ENCODE results near the gene VPS45. TPM values are rescaled to one million over a fixed set of nuclear protein-coding genes. Genes with fewer than 3 reads are reported as not detected.

VPS45 gene
- total and polyA plus RNA-seq, 2 of the 13 experiments (the other 11 are each of a cell fraction or from before 2014, with no cell fraction given), result 15.2 to 25.2 TPM

DNA sequence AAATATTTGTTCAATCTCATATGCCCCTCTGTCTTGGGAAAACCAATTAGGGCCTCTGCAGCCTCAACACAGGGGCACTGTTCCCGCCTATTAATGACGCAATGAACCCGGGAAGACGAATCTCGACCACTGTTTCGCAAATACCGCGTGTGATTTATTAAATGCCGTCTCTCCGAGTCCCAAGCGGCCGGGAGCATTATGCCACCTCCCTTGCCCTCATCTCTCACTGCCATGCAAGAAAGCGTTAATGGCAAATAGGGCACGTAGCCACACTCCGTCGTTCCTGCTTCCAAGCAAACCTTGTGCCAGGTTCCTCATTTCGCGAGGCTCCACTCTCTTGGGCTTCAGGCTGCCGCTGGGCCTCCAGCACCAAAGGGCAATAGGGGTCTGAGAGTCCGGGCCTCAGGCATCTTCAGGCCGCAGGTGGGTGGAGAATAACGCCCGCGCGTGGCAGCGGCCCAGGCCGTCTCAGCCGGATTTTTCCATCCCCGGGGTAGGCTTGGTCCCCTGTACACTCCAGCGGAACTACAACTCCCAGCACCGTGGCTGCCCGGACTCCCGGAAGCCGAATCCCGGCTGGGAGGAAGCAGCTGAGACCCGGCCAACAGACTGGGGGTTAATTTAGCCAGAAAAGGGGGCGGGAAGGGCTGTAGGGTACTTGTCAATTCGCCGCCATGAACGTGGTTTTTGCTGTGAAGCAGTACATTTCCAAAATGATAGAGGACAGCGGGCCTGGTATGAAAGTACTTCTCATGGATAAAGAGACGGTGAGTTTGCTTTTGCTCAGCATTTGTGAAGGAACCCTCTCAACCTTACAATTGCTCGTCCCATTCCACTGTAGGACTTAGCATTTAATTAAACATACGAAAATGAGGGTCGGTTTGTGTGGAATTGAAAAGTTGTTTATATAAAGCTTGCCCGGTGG lies at the start of gene VPS45 (continued):
- TF ChIP-seq, protein P1, sequence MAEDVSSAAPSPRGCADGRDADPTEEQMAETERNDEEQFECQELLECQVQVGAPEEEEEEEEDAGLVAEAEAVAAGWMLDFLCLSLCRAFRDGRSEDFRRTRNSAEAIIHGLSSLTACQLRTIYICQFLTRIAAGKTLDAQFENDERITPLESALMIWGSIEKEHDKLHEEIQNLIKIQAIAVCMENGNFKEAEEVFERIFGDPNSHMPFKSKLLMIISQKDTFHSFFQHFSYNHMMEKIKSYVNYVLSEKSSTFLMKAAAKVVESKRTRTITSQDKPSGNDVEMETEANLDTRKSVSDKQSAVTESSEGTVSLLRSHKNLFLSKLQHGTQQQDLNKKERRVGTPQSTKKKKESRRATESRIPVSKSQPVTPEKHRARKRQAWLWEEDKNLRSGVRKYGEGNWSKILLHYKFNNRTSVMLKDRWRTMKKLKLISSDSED (CRISPR knock-in tag; IDR thresholded peaks at IDR 0.05), result no peak
- TF ChIP-seq RCOR2 (CRISPR knock-in tag; IDR thresholded peaks at IDR 0.05) (no peak), NFRKB (IDR thresholded peaks at IDR 0.05) (no peak), ZBTB7A (CRISPR knock-in tag; IDR thresholded peaks at IDR 0.05) (peak; percentile 69)
- TF ChIP-seq, protein P2, sequence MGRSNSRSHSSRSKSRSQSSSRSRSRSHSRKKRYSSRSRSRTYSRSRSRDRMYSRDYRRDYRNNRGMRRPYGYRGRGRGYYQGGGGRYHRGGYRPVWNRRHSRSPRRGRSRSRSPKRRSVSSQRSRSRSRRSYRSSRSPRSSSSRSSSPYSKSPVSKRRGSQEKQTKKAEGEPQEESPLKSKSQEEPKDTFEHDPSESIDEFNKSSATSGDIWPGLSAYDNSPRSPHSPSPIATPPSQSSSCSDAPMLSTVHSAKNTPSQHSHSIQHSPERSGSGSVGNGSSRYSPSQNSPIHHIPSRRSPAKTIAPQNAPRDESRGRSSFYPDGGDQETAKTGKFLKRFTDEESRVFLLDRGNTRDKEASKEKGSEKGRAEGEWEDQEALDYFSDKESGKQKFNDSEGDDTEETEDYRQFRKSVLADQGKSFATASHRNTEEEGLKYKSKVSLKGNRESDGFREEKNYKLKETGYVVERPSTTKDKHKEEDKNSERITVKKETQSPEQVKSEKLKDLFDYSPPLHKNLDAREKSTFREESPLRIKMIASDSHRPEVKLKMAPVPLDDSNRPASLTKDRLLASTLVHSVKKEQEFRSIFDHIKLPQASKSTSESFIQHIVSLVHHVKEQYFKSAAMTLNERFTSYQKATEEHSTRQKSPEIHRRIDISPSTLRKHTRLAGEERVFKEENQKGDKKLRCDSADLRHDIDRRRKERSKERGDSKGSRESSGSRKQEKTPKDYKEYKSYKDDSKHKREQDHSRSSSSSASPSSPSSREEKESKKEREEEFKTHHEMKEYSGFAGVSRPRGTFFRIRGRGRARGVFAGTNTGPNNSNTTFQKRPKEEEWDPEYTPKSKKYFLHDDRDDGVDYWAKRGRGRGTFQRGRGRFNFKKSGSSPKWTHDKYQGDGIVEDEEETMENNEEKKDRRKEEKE (IDR thresholded peaks at IDR 0.05), result no peak
- TF ChIP-seq, protein P3, sequence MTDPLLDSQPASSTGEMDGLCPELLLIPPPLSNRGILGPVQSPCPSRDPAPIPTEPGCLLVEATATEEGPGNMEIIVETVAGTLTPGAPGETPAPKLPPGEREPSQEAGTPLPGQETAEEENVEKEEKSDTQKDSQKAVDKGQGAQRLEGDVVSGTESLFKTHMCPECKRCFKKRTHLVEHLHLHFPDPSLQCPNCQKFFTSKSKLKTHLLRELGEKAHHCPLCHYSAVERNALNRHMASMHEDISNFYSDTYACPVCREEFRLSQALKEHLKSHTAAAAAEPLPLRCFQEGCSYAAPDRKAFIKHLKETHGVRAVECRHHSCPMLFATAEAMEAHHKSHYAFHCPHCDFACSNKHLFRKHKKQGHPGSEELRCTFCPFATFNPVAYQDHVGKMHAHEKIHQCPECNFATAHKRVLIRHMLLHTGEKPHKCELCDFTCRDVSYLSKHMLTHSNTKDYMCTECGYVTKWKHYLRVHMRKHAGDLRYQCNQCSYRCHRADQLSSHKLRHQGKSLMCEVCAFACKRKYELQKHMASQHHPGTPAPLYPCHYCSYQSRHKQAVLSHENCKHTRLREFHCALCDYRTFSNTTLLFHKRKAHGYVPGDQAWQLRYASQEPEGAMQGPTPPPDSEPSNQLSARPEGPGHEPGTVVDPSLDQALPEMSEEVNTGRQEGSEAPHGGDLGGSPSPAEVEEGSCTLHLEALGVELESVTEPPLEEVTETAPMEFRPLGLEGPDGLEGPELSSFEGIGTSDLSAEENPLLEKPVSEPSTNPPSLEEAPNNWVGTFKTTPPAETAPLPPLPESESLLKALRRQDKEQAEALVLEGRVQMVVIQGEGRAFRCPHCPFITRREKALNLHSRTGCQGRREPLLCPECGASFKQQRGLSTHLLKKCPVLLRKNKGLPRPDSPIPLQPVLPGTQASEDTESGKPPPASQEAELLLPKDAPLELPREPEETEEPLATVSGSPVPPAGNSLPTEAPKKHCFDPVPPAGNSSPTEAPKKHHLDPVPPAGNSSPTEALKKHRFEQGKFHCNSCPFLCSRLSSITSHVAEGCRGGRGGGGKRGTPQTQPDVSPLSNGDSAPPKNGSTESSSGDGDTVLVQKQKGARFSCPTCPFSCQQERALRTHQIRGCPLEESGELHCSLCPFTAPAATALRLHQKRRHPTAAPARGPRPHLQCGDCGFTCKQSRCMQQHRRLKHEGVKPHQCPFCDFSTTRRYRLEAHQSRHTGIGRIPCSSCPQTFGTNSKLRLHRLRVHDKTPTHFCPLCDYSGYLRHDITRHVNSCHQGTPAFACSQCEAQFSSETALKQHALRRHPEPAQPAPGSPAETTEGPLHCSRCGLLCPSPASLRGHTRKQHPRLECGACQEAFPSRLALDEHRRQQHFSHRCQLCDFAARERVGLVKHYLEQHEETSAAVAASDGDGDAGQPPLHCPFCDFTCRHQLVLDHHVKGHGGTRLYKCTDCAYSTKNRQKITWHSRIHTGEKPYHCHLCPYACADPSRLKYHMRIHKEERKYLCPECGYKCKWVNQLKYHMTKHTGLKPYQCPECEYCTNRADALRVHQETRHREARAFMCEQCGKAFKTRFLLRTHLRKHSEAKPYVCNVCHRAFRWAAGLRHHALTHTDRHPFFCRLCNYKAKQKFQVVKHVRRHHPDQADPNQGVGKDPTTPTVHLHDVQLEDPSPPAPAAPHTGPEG (CRISPR knock-in tag; IDR thresholded peaks at IDR 0.05), result 0 out of 2 replicates have a peak, but pooled peaks have one; percentile 57
- TF ChIP-seq, protein P4, sequence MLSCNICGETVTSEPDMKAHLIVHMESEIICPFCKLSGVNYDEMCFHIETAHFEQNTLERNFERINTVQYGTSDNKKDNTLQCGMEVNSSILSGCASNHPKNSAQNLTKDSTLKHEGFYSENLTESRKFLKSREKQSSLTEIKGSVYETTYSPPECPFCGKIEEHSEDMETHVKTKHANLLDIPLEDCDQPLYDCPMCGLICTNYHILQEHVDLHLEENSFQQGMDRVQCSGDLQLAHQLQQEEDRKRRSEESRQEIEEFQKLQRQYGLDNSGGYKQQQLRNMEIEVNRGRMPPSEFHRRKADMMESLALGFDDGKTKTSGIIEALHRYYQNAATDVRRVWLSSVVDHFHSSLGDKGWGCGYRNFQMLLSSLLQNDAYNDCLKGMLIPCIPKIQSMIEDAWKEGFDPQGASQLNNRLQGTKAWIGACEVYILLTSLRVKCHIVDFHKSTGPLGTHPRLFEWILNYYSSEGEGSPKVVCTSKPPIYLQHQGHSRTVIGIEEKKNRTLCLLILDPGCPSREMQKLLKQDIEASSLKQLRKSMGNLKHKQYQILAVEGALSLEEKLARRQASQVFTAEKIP (CRISPR knock-in tag; IDR thresholded peaks at IDR 0.05; ENCODE audit: borderline replicate concordance), result no peak
- TF ChIP-seq, protein P5, sequence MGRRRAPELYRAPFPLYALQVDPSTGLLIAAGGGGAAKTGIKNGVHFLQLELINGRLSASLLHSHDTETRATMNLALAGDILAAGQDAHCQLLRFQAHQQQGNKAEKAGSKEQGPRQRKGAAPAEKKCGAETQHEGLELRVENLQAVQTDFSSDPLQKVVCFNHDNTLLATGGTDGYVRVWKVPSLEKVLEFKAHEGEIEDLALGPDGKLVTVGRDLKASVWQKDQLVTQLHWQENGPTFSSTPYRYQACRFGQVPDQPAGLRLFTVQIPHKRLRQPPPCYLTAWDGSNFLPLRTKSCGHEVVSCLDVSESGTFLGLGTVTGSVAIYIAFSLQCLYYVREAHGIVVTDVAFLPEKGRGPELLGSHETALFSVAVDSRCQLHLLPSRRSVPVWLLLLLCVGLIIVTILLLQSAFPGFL (CRISPR knock-in tag; IDR thresholded peaks at IDR 0.05), result no peak

All from HepG2 (cell line).